Duodenal mucosa (tissue), 2 donors: ENCODE data around the gene PLB1.
A peak's percentile ranks its signal among the peaks of the same experiment; 100 is the strongest.
"Not testable (repeated sequence)": the region's sequence is repeated elsewhere in the genome, so short reads cannot be mapped to it uniquely, and the experiment has no call there.

Experiments used
- H3K27ac ChIP-seq: one replicate; pipeline ENCODE4 v1.7.0; 2013; ENCODE audit warnings: low read depth, low read length
- H3K27me3 ChIP-seq, 2 donors: one replicate each; pipeline ENCODE4 v1.7.0; 2013; ENCODE audit warnings: low read length in 2 of 2, control low read depth in 1 of 2; ENCODE audit not compliant: insufficient read depth in 2 of 2, control insufficient read depth in 1 of 2
- H3K36me3 ChIP-seq, 2 donors: one replicate each; pipeline ENCODE4 v1.7.0; 2013; ENCODE audit warnings: low read length in 2 of 2, control low read depth in 1 of 2; ENCODE audit not compliant: insufficient read depth in 2 of 2, control insufficient read depth in 1 of 2
- H3K4me1 ChIP-seq, 2 donors: one replicate each; pipeline ENCODE4 v1.7.0; 2013; ENCODE audit warnings: low read length in 2 of 2, control low read depth in 1 of 2; ENCODE audit not compliant: insufficient read depth in 2 of 2, control insufficient read depth in 1 of 2
- H3K4me3 ChIP-seq, 2 donors: one replicate each; pipeline ENCODE4 v1.7.0; 2013; ENCODE audit warnings: low read length in 2 of 2, low read depth in 1 of 2
- H3K9ac ChIP-seq, 2 donors: one replicate each; pipeline ENCODE4 v1.7.0; 2013; ENCODE audit warnings: low read length in 2 of 2, low read depth in 1 of 2
- H3K9me3 ChIP-seq, 2 donors: one replicate each; pipeline ENCODE4 v1.7.0; 2013; ENCODE audit warnings: low read length in 2 of 2, control low read depth in 1 of 2; ENCODE audit not compliant: control insufficient read depth in 1 of 2

The PLB1 gene

DNA sequence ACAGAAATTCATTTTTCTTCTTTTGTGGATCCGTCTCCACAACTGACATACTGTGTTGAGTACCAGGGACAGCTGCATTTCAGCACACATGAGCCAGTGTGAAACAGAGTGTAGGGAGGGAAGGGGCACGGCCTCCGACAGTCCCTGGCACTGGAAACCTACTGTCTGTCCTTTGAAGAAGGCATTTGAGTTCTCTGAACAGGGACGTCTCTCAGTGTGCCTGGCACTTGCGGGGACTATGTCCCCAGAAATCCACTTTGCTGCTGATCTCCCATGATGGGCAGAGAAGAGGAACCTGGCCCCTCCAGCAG lies 48.1 kb downstream of the PLB1 start:
- Histone ChIP-seq H3K9me3 (no peaks in the 10 kb centered on the region), H3K27me3 (no peaks in the 10 kb centered on the region), H3K27ac (no peak overlapping the region), H3K36me3 (no peaks in the 10 kb centered on the region), H3K4me3 (peak overlapping the region; percentile 45 to 55), H3K4me1 (peaks cover 41 to 43% of the 10 kb centered on the region in 2 donors), H3K9ac (peak overlapping the region in 1 of 2 donors; percentile 49)

DNA sequence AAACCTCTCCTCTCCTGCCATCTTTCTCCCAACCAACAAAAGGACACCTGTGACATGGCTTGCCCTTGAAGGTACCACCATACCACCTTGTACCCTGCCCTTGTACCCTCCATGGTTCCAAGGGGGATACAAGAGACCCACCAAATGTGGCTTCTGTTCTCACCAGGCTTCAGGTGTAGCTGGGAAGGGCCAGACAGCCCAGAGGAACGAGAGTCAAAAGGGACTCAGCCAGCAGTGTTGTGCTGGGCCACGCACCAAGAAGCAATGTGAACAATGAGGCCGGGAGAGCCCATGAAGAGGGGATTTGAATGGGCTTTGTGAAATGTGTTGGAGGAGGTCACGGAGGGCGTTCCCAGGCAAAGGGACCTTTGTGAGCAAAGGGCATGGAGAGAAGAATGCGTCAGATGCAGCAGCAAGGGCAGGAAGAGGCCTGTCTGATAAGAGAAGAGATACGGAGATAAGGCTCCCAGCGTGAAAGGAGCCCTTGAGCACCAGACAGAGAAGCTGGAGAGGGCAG lies 48.6 kb downstream of the PLB1 start:
- Histone ChIP-seq H3K9ac (peak overlapping the region in 1 of 2 donors; percentile 49), H3K9me3 (no peaks in the 10 kb centered on the region), H3K27ac (no peak overlapping the region), H3K36me3 (no peaks in the 10 kb centered on the region), H3K4me3 (peak overlapping the region; percentile 45 to 55), H3K27me3 (no peaks in the 10 kb centered on the region), H3K4me1 (peaks cover 39 to 43% of the 10 kb centered on the region in 2 donors)

- Histone ChIP-seq H3K27ac (no peak overlapping the region), H3K4me3 (peak overlapping the region; percentile 45 to 55), H3K9ac (peak overlapping the region in 1 of 2 donors; percentile 49), H3K4me1 (peaks cover 39 to 43% of the 10 kb centered on the region in 2 donors), H3K9me3 (no peaks in the 10 kb centered on the region), H3K36me3 (no peaks in the 10 kb centered on the region), H3K27me3 (no peaks in the 10 kb centered on the region)
Observed at GRCh38 chr2:28544922-28545589, 49.2 kb downstream of the PLB1 start.

- peak overlapping the region; percentile 45 to 55 for H3K4me3 ChIP-seq
- H3K36me3 ChIP-seq, result no peaks in the 10 kb centered on the region
Observed at GRCh38 chr2:28545590-28546200, 49.8 kb downstream of the PLB1 start.

GRCh38 chr2:28546242-28546641 lies 50.4 kb downstream of the PLB1 start:
- Histone ChIP-seq H3K36me3 (no peaks in the 10 kb centered on the region), H3K4me3 (no peak overlapping the region), H3K9ac (peak overlapping the region in 1 of 2 donors; percentile 49), H3K4me1 (peaks cover 39 to 43% of the 10 kb centered on the region in 2 donors), H3K9me3 (no peaks in the 10 kb centered on the region), H3K27ac (no peak overlapping the region), H3K27me3 (no peaks in the 10 kb centered on the region)

More at GRCh38 chr2:28545590-28546200, 49.8 kb downstream of the PLB1 start:
- H3K27ac ChIP-seq, result no peak overlapping the region
- peaks cover 39 to 43% of the 10 kb centered on the region in 2 donors for H3K4me1 ChIP-seq
- peak overlapping the region in 1 of 2 donors; percentile 49 for H3K9ac ChIP-seq
- no peaks in the 10 kb centered on the region for H3K9me3 ChIP-seq
- H3K27me3 ChIP-seq, result no peaks in the 10 kb centered on the region

DNA sequence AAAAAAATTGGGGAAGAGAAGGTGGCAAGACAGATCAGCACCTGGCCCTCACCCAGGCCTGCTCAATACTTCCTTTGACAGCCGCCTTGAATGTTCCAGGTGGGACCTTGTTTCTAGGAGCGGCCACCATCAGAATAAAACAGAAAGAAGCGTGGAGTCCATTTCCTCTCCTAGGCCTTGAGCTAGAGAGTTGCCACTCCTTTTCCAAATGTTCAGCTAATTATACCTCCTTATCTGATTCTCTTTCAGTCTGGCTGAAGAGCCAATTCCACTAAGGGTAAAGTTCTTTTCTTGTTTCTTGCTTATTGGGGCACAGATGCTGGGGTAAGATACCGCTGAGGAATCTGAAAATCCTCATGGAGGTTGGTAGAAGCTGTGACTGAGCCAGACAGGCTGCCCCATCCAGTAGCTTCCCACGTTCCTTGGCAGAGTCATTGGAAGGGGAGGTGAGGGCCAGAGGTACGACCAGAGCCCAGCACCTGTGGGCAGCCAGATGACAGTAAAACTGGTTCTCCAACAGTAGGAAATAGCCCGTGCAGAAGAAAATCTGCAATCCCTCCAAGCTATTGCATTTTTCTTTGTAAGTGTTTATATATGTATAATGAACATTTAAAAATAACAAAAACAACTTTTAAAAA lies 51.5 kb downstream of the PLB1 start:
- Histone ChIP-seq H3K27me3 (no peaks in the 10 kb centered on the region), H3K27ac (no peak overlapping the region), H3K4me3 (no peak overlapping the region), H3K36me3 (no peaks in the 10 kb centered on the region), H3K9me3 (no peaks in the 10 kb centered on the region), H3K4me1 (peaks cover 43 to 44% of the 10 kb centered on the region in 2 donors), H3K9ac (no peak overlapping the region)

DNA sequence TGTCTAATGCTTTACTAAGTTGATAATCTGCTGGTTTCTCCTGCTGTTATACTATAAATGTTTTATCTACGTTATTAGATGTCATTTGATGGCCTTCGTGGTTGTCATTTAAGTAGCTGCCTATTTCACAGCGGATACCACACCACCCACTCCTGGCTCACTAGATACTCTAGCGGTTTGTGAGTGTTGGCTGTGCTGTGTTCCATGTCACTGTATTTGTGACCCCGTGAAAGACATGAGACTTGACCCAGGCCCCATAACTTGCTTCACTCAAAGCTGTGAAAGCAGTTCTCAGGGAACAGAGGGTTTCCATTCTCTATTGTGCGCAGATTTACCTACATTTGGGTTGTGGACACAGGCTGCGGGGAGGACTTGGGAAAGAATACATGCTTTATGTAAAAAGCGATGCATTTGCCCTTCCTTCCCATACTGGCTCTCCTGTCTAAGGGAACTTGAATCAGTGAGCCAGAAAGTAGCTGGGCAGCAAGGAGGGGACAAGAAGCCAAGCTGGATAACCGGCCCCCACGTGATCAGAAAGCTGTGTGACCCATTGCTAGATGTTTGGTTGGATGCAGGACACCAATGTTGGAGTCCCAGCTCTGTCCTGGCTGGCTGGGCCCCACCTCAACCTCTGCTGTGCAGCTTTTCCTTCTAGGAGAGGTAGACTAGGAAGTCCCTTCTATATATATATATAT lies 52.2 kb downstream of the PLB1 start:
- Histone ChIP-seq H3K4me1 (peaks cover 43 to 45% of the 10 kb centered on the region in 2 donors), H3K36me3 (no peaks in the 10 kb centered on the region), H3K27ac (no peak overlapping the region), H3K9ac (no peak overlapping the region), H3K4me3 (no peak overlapping the region), H3K9me3 (no peaks in the 10 kb centered on the region), H3K27me3 (no peaks in the 10 kb centered on the region)

GRCh38 chr2:28550345-28550744 lies 54.5 kb downstream of the PLB1 start:
- H3K4me3 ChIP-seq, H3K27ac ChIP-seq, H3K9me3 ChIP-seq, H3K36me3 ChIP-seq, H3K9ac ChIP-seq, H3K27me3 ChIP-seq: not testable (repeated sequence)
- H3K4me1 ChIP-seq, result peaks cover 28% of the 10 kb centered on the region in 2 donors

- H3K9ac ChIP-seq, result no peak overlapping the region
- H3K36me3 ChIP-seq, result no peaks in the 10 kb centered on the region
- H3K4me3 ChIP-seq, result no peak overlapping the region
- peaks cover 9 to 10% of the 10 kb centered on the region in 2 donors for H3K4me1 ChIP-seq
- H3K27ac ChIP-seq, result no peak overlapping the region
- H3K9me3 ChIP-seq, result no peaks in the 10 kb centered on the region
- no peaks in the 10 kb centered on the region for H3K27me3 ChIP-seq
Observed at GRCh38 chr2:28552045-28552823, 56.4 kb downstream of the PLB1 start.
